ENCODE data around the gene GPN3.
A peak's percentile ranks its signal among the peaks of the same experiment; 100 is the strongest.
"Not testable (repeated sequence)": the region's sequence is repeated elsewhere in the genome, so short reads cannot be mapped to it uniquely, and the experiment has no call there.

The GPN3 gene

DNA sequence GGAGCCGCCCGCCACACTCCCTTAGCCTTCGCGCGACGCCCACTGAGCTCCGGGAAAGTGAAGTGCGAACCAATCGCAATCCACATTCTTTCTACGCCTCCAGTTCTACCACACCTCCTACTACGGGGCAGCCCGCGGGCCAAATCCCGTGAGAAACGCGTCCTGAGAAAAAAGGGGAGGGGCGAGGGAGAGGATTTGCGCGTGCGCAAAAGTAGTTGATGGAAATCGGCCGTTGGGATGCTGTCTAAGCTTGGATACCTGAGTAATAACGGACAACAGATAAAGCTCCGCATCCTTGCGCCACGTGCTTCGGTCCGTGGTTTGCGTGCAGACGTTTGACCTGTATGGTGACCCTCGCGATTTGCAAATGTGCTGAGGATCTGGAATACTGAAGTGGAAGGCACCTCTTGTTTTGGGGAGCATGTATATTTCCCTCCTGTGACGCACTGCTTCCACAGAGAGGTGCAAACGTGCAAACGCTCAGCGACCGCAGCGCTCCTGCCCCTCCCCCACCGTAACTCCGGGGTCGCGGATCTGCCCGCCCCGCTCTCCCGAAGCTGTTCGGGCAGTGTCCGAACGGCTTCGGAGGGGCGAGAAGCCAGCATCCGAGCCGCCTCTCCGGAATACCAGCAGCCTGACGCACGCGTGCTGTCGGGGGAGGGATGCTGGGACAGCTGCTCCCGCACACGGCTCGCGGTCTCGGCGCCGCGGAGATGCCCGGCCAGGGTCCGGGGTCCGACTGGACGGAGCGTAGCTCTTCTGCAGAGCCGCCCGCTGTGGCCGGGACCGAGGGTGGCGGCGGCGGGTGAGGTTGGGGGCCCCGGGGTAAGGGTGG is at the start of gene GPN3, which contains the start of gene FAM216A:
TSS of gene GPN3 (minus strand) at position 44 of the 835 bp plus-strand sequence. CDS start 54 bp downstream, outside the sequence.
TSS of gene FAM216A (plus strand) at position 632 of the 835 bp plus-strand sequence. CDS start at position 663, 31 bp downstream.
- DNase-seq (ENCODE audit: low spot score) = peak; percentile 98

DNA sequence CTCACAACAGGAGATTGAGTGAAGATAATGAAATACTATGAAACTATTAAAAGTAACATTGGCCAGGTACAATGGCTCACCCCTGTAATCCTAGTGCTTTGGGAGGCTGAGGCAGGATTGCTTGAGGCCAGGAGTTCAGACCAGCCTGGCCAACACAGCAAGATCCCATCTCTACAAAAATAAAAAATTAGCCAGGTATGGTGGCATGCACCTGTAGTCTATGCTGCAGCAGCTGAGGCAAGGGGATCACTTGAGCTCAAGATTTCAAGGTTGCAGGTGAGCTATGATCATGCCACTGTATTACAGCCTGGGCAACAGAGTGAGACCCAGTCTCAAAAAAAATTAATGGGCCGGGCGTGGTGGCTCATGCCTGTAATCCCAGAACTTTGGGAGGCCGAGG is 48.9 kb upstream of the GPN3 start:
- DNase-seq (ENCODE audit: low spot score) = no peak

DNA sequence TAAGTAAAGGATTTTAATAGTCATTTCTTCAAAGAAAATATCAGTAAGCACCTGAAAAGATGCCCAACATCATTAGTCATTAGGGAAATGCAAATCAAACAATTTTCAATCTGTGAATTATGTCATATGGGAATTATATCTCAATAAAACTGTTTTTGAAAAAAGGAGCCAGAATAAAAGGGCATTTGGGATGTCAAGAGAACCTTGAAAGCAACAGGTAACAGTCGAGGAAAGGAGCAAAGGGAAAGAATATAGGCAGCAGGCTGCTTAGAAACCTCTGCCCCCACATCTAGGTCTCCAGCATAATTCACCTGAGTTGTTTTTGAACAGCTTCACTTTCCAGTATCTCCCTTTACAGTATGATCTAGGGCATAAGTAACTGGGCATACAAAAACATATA is 46.3 kb upstream of the GPN3 start:
- DNase-seq (ENCODE audit: low spot score) = no peak

DNA sequence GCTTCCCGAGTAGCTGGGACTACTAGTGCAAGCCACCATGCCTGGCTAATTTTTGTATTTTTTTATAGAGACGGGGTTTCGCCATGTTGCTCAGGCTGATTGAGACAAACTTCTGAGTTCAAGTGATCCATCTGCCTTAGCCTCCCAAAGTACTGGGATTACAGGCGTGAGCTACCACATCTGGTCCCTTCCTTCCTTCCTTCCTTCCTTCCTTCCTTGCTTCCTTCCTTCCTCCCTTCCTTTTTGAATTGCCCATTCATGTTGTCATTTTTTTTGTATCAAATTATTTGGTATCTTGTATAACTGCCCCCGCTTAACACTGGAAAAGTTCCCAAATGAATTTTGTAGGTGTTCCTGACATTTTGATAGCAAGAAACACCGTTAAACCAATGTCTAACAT is 45.8 kb upstream of the GPN3 start:
- DNase-seq (ENCODE audit: low spot score) = no peak

DNA sequence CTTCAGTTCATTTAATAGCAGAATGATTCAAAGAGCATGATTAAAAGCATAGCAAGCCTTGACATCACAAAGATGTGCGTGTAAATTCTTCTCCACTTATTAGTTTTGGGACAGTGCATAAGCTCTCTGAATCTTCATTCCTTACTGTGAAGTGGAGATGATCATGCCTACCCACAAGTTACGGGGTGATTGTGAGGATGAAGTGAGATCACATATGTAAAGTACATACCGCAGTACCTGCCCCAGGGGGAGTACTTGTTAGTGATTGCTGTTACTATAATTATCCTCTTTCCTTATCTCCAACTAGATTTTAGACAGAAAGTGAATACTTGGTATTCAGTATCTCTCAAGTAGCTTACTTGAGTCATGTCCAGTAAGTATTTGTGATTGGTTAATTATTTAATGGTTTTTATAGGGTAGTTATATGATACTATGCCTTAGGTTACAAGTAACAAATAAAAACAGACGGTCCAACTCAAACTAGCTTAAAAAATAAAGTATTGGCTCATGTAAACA is 40.1 kb upstream of the GPN3 start:
- DNase-seq (ENCODE audit: low spot score) = no peak

DNA sequence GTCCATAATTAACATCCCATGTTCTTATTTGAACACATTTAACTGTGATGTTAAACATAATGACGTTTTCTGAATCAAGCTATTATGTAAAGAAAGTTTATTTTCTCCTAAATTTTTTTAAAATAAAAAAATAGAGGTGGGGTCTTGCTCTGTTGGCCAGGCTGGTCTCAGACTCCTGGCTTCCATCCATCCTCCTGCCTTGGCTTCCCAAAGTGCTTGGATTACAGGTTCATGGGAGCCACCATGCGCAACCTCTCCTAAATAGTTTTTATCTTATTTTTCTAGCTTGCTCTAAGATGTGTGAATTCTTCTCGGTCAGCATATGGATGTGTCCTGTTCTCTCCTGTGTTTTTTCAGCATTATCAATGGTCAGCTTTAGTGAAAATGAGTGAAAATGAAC is 37.3 kb upstream of the GPN3 start:
- no peak for DNase-seq (ENCODE audit: low spot score)

DNA sequence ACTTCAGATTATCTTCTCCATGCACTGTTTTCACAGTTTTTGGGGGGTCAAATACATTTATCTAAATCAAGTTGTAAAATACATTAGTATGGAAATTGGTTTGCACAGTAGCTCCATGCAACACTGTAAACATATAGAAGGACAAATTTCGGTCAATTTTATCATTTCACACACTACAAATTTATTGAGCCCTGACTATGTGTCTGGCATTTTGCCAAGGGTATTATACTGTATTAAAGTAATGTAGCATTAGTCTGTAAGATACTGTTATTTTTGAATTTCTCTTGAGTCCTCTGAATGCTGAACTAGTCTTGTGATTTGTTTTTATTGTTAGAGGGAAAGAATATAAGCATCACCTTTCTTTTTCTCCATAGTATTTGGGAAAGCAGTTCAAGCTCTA is 35.4 kb upstream of the GPN3 start:
- peak; percentile 18 for DNase-seq (ENCODE audit: low spot score)

DNA sequence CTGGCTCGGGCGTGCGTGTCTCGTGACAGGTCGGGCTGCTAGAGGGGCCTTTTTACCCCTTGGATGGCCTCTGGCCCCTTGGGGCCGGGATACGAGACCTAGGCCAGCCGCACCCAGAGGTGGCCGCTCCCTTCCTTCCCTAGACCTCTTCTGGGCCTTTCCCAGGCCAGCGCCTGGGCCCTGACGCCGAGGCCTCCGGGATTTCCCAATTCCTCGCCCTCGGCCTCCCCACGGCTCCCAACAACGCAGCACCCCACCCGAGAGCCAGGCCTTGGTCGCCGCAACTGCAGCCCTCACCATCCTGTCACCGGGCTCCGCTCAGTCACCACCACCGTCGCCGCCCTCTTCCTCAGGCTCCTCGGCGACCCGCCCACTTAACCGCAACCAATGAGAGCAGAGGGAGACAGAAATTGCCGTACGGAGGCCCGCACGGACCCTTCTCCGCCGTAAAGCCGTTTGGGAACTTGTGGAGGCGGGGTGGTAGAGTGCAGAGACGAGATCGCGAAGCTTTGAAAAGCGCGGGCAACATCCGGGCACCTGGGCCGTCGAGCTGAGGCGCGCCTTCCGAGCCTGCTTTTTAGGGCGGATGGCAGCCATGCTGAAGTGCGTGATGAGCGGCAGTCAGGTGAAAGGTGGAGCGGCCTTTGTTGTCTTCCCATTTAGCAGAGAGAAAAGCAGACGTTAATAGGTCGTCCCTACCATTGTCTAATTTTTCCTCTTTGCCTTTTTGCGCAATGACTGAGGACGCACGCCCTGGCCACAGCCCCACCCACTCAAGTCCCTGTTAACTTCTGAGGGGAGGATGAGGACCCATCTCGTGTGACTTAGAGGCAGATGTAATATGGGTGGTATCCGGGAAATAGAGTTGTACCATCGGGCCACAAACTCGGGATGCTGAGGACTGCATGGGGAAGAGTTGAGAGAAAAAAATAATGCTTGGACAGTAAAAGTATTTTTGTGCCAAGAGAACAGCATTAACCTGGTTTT is 34.0 kb upstream of the GPN3 start, which contains the start of the genes RAD9B and VPS29:
TSS of gene RAD9B (plus strand) at position 580 of the 987 bp plus-strand sequence. CDS start at position 587, 7 bp downstream.
TSS of gene VPS29 (minus strand) at position 360 of the 987 bp plus-strand sequence. CDS start at position 300, 60 bp downstream.
- peak; percentile 96 for DNase-seq (ENCODE audit: low spot score)

DNA sequence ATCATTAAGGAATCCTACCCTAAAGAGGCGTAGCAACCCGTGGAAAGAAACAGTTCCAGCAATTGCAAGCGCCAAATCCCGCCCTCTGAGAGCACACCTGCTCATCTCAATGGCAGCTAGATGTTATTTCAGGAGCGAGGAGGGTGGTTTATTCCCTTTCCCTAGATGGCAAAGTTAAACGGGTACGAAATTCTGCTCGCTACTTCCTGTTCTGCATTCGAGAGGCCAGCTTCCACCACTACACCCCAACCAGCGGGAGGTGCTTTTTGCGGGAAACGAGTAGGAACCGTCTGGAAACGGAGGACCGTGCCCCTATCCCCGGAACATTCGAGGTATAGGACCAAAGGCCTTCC is 33.3 kb upstream of the GPN3 start:
- DNase-seq (ENCODE audit: low spot score) = peak; percentile 33

DNA sequence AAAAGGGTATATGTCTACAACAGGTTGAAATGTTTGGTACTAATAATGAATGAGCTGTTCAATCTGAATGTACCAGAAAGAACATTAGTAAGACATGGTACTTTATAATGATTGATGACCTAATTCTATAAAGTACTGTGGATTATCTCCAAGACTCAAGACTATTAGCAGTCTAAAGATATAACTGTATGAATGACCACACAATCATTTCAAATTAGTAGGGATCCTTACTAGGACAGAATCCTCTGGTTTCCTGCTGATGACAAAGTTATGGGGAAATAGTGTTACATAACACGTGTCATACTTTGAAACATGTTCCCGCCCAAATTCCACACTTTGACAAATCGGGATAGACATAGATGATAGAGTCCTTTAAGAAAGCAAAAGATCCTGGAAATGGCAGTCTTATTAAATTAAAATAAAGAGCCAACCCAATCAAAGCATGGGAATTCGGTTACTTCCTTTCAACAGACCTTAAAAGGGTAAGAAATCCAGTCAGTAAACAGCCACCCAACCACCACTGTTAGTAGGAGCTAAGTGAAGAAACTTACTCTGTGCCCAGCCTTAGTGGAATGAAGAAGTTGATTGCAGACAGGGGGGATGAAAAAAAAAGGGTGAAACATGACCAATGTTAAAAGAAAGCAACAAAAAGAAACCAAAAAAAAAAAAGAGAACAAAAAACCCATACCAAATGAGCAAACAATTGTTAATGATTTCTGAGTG is 31.1 kb upstream of the GPN3 start:
- DNase-seq (ENCODE audit: low spot score) = no peak

DNA sequence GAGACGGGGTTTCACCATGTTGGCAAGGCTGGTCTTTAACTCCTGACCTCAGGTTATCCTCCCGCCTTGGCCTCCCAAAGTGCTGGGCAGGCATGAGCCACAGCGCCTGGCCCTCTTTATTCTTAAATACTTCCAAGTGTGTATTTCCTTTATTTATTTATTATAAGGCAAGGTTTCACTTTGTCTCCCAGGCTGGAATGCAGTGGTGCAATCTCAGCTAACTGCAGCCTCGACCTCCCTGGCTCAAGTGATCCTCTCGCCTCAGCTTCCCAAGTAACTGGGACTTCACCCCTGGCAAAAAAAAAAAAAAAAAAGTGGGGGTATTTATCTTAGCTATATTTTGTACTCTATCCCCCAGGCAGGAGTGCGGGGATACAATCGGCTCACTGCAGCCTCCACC is 7.4 kb upstream of the GPN3 start:
- DNase-seq (ENCODE audit: low spot score) = no peak

DNA sequence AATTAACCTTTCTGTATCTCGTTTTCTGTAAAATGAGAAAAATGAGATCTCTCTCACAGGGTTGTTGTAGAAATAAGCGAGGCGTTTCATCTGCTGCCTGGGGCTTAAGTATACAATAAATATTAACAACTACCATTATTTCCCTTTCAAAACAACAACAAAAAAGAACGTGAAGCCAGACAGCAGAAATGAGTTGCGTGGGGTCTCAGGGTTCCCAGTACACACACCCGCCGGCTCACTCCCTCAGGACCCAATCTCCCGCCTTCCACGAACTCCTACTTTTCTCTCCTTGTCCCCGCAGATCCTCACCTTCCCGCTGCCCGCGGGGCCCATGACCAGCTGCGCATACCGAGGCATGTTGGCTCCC is 227 bp downstream of the GPN3 start:
- no peak for DNase-seq (ENCODE audit: low spot score)

DNA sequence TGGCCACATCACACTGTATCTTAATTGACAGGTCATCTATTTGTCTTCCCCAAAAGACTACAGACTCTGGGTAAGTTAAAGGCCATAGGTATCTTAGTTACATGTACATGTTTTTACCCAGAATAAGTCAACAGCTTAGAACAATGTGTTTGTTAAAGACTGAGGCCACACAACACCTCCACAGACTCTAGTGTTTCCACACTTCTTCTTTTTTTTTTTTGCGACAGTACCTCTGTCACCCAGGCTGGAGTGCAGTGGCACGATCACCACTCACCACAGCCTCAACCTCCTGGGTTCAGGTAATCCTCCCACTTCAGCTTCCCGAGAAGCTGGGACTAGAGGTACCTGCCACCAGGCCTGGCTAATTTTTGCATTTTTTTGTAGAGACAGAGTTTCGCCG is 1.3 kb downstream of the GPN3 start:
- no peak for DNase-seq (ENCODE audit: low spot score)

DNA sequence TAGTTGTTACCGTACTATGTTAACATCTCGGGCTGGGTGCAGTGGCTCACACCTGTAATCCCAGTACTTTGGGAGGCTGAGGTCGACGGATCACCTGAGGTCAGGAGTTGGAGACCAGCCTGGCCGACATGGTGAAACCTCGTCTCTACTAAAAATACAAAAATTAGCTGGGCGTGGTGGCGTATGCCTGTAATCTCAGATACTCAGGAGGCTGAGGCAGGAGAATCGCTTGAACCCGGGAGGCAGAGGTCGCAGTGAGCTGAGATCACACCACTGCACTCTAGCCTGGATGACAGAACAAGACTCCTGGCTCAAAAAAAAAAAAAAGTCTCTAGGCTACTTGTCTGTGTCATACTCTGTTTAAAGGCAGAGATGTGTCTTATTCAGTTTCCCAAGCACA is 2.3 kb downstream of the GPN3 start:
- DNase-seq (ENCODE audit: low spot score) = not testable (repeated sequence)

DNA sequence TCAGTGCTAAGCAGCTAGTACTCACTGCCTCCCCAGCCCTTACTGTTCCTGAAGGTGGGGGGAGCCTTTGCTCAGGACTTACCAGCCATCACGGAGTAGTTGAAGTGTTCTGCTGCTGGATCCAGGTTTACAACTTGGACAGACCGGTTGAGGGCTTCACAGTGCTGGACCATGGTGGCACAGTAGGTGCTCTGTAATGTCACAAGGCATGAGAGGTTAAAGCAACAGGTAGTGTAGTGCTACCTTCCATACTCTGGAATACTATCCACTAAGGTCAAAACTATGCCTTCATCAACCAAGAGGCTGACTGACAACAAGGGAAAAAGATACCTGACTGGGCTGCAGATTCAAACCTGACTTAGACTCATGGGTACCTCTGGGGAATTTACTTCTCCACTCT is 3.0 kb downstream of the GPN3 start:
- no peak for DNase-seq (ENCODE audit: low spot score)

DNA sequence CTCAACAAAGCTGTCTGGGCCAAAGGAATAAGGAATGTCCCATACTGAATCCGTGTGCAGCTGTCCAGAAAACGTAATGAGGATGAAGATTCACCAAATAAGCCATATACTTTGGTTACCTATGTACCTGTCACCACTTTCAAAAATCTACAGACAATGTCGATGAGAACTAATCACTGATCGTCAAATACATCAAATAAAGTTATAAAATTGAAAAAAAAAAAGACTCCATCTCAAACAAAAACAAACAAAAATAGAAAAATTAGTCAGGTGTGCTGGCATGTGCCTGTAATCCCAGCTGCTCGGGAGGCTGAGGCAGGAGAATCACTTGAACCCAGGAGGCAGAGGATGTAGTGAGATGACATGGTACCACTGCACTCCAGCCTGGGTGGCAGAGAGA is 6.9 kb downstream of the GPN3 start:
- not testable (repeated sequence) for DNase-seq (ENCODE audit: low spot score)

DNA sequence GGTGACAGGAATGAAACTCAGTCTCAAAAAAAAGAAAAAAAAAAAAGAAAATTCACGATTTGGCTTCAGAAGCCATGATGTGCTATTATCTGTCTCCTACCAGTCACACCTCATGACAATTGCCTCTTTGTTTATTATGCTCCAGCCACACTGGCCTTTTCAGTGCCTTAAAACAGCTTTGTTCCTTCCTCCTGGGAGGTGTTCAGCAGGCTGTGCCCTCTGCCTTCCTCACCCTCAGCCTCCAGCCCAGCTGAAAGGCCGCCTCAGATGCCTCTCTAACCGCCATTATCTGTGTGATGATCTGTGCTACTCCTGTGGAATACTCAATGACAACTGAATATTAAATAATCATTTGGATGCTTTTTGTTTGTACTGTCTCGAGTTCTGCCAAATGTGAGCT is 9.3 kb downstream of the GPN3 start:
- DNase-seq (ENCODE audit: low spot score) = no peak

DNA sequence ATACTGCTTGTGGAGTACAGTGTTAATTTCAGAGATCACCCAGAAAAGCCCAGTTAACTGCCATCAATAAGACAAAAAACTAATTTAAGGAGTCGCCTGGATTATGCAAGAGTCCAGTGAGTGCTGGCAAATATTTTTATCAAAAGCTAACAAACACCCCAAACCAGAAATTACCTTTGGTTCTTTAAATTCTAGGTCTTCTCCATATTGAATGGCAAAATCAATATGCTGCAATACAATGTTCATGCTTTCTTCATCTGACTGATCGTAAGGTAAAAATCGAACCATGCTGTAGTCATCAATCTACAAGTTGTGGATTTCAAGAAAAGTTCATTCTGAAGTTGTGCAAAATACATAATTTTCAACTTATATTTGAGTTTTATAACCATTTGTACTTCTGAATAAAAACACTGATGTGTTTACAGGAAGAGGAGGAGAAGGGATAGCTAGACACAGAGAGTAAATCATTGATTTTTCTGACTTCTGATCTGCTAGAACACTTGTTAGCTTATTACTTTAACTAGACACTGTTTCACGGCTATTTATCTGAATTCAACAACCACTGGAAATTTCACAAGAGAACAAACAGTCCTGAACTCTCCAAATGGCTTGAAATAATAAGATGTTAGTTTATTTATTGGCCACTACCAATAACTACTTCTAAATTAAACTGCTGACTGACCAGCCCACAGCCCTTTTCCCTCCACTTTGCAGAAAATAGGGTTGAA is 14.3 kb downstream of the GPN3 start:
- DNase-seq (ENCODE audit: low spot score) = no peak

DNA sequence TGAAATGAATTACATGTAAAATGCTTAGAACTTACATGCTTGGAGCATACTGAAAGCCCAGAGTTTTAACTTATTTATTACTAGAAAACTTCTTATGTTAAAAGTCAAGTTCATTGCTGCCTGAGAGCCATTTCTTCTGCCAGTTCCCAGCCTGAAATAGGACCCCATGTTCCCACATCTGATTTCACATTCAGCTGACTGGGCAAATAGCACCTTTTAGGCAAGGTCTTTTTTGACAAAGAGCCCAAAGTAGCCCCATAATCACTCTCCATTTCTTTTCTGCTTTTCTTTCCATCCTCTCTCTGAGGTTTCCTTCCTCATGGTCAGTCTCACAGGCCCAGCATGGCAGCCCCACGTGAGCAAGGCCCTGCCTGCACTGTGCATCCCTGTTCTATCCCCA is 16.8 kb downstream of the GPN3 start:
- DNase-seq (ENCODE audit: low spot score) = no peak

DNA sequence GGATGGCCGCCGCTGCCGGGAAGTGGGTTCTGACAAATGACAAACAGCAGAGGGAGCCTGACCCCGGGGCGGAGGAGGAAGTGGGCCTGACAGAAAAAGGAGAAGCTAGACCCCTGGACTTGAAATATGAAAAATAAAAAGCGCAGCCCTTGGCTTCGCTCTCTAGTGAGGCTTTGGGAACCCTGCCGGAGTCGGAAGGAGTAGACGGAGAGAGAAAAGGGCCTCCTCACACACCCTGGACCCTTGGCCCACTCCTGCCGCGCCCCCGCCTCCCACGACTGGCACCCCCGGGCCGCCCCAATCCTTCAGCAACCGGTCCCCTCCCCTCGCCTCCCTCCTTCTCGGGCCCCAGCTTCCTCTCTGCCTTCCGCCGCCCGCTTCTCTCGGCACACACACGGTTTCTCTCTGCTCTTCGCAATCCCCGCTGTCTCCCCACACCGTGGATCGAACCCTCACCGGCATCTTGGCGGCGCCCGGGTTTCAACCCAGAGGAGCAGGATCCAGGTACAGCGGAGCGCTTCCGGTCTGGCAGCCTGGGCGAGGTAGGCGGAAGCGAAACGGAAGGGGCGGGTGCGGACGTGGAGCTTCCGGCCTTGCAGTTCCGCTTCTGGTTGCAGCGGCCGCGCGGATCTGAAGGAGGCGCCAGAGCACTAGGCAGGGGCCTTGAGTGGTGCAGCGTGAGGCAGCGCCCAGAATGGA is 18.1 kb downstream of the GPN3 start, which contains the start of gene ARPC3:
TSS of gene ARPC3 (minus strand) at position 539 of the 699 bp plus-strand sequence. CDS start at position 462, 77 bp downstream.
- DNase-seq (ENCODE audit: low spot score) = peak; percentile 95
